ENCODE data around the gene KRTAP5-7.

GRCh38 chr11:71558996-71559395 is 31.9 kb downstream of the KRTAP5-7 start:
- TF ChIP-seq CTCF (IDR thresholded peaks at IDR 0.05; ENCODE audit: borderline replicate concordance, extremely low read depth, low read length, poor library complexity, severe bottlenecking) (no peak), EZH2 (IDR thresholded peaks at IDR 0.05; ENCODE audit: borderline replicate concordance, low read depth, low read length, severe bottlenecking) (no peak)

All from DND-41 (cell line).